HCT116 (cell line): ENCODE data around the gene SPPL2C. TPM values are rescaled to one million over a fixed set of nuclear protein-coding genes. Genes with fewer than 3 reads are reported as not detected.

Experiments used
- ATAC-seq: fragments of 200-7000 bp; cut with Tn5 transposase; 2 replicates; pipeline ENCODE4 v1.9.1; 2020; ENCODE audit warnings: mild to moderate bottlenecking, moderate library complexity
- BruUV-seq: library from RNA; stranded (reverse); fragments of 400-500 nt; replicated peaks from 2 replicates; lab custom pipeline; 2021; lab: Mats Ljungman, UMichigan
- CTCF ChIA-PET: fragments of 300-600 bp; sonication (Branson Sonifier 250); formaldehyde crosslinking; loops from one replicate; lab custom pipeline; 2021; ENCODE audit warnings: antibody characterized with exemption; lab: Charles Lee
- POLR2A ChIA-PET: fragments of 300-600, 350-600 bp; sonication (Branson Sonifier 250); formaldehyde crosslinking; loops from one replicate; lab custom pipeline; 2021; ENCODE audit warnings: antibody characterized with exemption; lab: Charles Lee
- RAD21 ChIA-PET, 2 experiments: fragments of 300-600 bp; sonication (Branson Sonifier 250); formaldehyde crosslinking; loops; one replicate each; lab custom pipeline; 2023; ENCODE audit warnings: low total read pairs in 2 of 2; ENCODE audit not compliant: uncharacterized antibody in 2 of 2, unreplicated experiment in 2 of 2, low non-redundant PET in 1 of 2; lab: Charles Lee
- DNase-seq: peaks from one replicate; pipeline ENCODE4 v3.0.0-alpha.2; 2010; ENCODE audit warnings: low read depth, low spot score
- H2AFZ ChIP-seq: fragments of 200-600 bp; shearing (Covaris generic), sonication (generic); 2 replicates; pipeline ENCODE4 v1.6.1; 2017; ENCODE audit warnings: low read depth, mixed run types, mixed read lengths, antibody characterized with exemption, low read length; ENCODE audit not compliant: poor library complexity, severe bottlenecking
- H3K27ac ChIP-seq: 2 replicates; pipeline ENCODE4 v1.5.1; 2012; ENCODE audit warnings: low read depth, low read length
- H3K27me3 ChIP-seq: fragments of 200-600 bp; sonication (generic); 2 replicates; pipeline ENCODE4 v1.6.1; 2016; ENCODE audit warnings: mixed run types, low read length, mixed read lengths; ENCODE audit not compliant: insufficient read depth
- H3K36me3 ChIP-seq, 2 experiments: fragments of 200-500 bp in 1 of 2; fragments of 200-600 bp in 1 of 2; sonication (Bioruptor generic) in 1 of 2; sonication (generic) in 1 of 2; 2 replicates each; pipeline versions ENCODE4 v1.5.1 to v1.6.1; 2014 to 2016; ENCODE audit warnings: low read length in 2 of 2, inconsistent platforms in 1 of 2, mixed read lengths in 1 of 2, mixed run types in 1 of 2; ENCODE audit not compliant: insufficient read depth in 2 of 2, control insufficient read depth in 1 of 2
- H3K4me1 ChIP-seq, 2 experiments: fragments of 200-600 bp in 1 of 2; sonication (generic) in 1 of 2; 2 replicates each; pipeline versions ENCODE4 v1.5.1 to v1.6.1; 2012 to 2017; ENCODE audit warnings: low read length in 2 of 2, inconsistent platforms in 1 of 2, mild to moderate bottlenecking in 1 of 2, mixed read lengths in 1 of 2, mixed run types in 1 of 2, moderate library complexity in 1 of 2; ENCODE audit not compliant: insufficient read depth in 2 of 2, control insufficient read depth in 1 of 2
- H3K4me2 ChIP-seq: fragments of 200-600 bp; sonication (generic); 2 replicates; pipeline ENCODE4 v1.6.1; 2017; ENCODE audit warnings: mixed run types, low read length, mixed read lengths
- H3K4me3 ChIP-seq, 2 experiments: fragments of 200-600 bp in 1 of 2; sonication (generic) in 1 of 2; replicated peaks in 1 of 2; 2 replicates each; pipeline ENCODE4 v1.5.1; 2011 to 2016; ENCODE audit warnings: low read length in 2 of 2, control low read depth in 1 of 2, low read depth in 1 of 2, mild to moderate bottlenecking in 1 of 2, mixed read lengths in 1 of 2, mixed run types in 1 of 2
- H3K79me2 ChIP-seq: fragments of 200-600 bp; sonication (generic); 2 replicates; pipeline ENCODE4 v1.6.1; 2017; ENCODE audit warnings: mild to moderate bottlenecking, mixed run types, low read length, moderate library complexity, mixed read lengths; ENCODE audit not compliant: insufficient read depth
- H3K9ac ChIP-seq: fragments of 200-600 bp; sonication (generic); 2 replicates; pipeline ENCODE4 v1.6.1; 2016; ENCODE audit warnings: low read length, mixed read lengths
- H3K9me2 ChIP-seq: fragments of 200-600 bp; sonication (generic), shearing (Covaris generic); 2 replicates; pipeline ENCODE4 v1.6.1; 2017; ENCODE audit warnings: mixed run types, mild to moderate bottlenecking, moderate library complexity; ENCODE audit not compliant: insufficient read depth
- H3K9me3 ChIP-seq, 2 experiments: fragments of 200-500 bp in 1 of 2; fragments of 200-600 bp in 1 of 2; sonication (Bioruptor generic) in 1 of 2; sonication (generic) in 1 of 2; 2 replicates each; pipeline ENCODE4 v1.6.1; 2014 to 2017; ENCODE audit warnings: low read length in 2 of 2, mixed read lengths in 2 of 2, inconsistent platforms in 1 of 2, low read depth in 1 of 2, mild to moderate bottlenecking in 1 of 2, mixed run types in 1 of 2, moderate library complexity in 1 of 2; ENCODE audit not compliant: control insufficient read depth in 1 of 2, insufficient read depth in 1 of 2
- H4K20me1 ChIP-seq: fragments of 200-600 bp; sonication (generic), shearing (Covaris generic); 2 replicates; pipeline ENCODE4 v1.6.1; 2017; ENCODE audit warnings: mixed run types, mild to moderate bottlenecking, moderate library complexity; ENCODE audit not compliant: insufficient read depth
- CBX3 ChIP-seq: IDR thresholded peaks from 2 replicates; pipeline ENCODE4 v1.6.1; 2012; ENCODE audit warnings: low read depth
- EZH2 ChIP-seq: fragments of 200-600 bp; sonication (generic); IDR thresholded peaks from 2 replicates; pipeline ENCODE4 v1.6.1; 2017; ENCODE audit warnings: antibody characterized with exemption, mixed run types
- EZH2phosphoT487 ChIP-seq: fragments of 200-600 bp; IDR thresholded peaks from 2 replicates; pipeline ENCODE4 v1.6.1; 2018; ENCODE audit warnings: antibody characterized with exemption, borderline replicate concordance
- FOSL1 ChIP-seq: IDR thresholded peaks from 2 replicates; pipeline ENCODE4 v1.6.1; 2012; ENCODE audit warnings: low read depth
- POLR2A ChIP-seq: IDR thresholded peaks from 2 replicates; pipeline ENCODE4 v1.7.0; 2011; ENCODE audit warnings: borderline replicate concordance; ENCODE audit not compliant: insufficient read depth, insufficient read length; ENCODE audit errors: extremely low read depth
- POLR2AphosphoS5 ChIP-seq: IDR thresholded peaks from 2 replicates; pipeline ENCODE4 v1.6.1; 2011; ENCODE audit warnings: mild to moderate bottlenecking, low read depth, low read length, moderate library complexity
- YY1 ChIP-seq: IDR thresholded peaks from 2 replicates; pipeline ENCODE4 v1.6.1; 2011; ENCODE audit warnings: low read length, low read depth, moderate library complexity, mild to moderate bottlenecking; ENCODE audit not compliant: insufficient replicate concordance; ENCODE audit errors: extremely low read depth
- ZFX ChIP-seq: fragments of 450-650 bp; IDR thresholded peaks from 2 replicates; pipeline ENCODE4 v1.6.1; 2017
- ZNF274 ChIP-seq: fragments of 200-500 bp; sonication (Bioruptor generic); IDR thresholded peaks from 2 replicates; pipeline ENCODE4 v1.6.1; 2014; ENCODE audit warnings: mild to moderate bottlenecking, low read depth, low read length, inconsistent platforms
- intact Hi-C: fragments of 100-400 bp; cut with micrococcal nuclease; formaldehyde crosslinking; loops from 2 replicates; pipeline ENCODE4 v1.10.0; 2022
- total RNA-seq: library from RNA; stranded (reverse); gene quantifications from one replicate; pipeline ENCODE4 v1.2.1, GENCODE V29; 2021; ENCODE audit not compliant: unreplicated experiment
- TF ChIP-seq, protein P1 (sequence below): IDR thresholded peaks from 2 replicates; pipeline ENCODE4 v1.6.1; 2011; ENCODE audit warnings: mild to moderate bottlenecking, low read length, moderate library complexity; ENCODE audit not compliant: insufficient replicate concordance; ENCODE audit errors: extremely low read depth
- TF ChIP-seq, protein P2 (sequence below): IDR thresholded peaks from 2 replicates; pipeline ENCODE4 v1.6.1; 2012

The SPPL2C gene
- total RNA-seq, 1 experiment from 2014 or later: not detected

DNA sequence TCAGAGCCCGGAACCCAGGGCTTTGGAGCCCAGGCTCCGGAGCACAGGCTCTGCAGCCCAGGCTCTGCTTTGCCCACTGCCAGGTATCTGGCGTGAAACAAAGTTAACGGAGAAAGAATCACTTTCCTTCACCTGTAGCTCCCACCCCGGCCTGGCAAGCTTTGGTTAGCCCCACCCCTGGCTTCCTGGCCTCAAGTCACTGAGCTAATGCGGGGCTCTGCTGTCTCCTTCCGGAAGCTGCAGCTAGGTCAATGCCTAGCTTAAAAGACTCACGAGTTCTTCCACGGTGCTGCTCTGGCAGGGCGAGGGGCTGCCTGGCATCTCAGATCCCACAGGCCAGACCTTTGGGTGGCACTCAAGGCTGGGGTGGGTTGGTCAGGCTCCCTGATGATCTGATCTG is 21.1 kb upstream of the SPPL2C start:
- Histone ChIP-seq H3K9me2 (no peaks in the 10 kb centered on the region), H3K9me3 (no peaks in the 10 kb centered on the region), H4K20me1 (no peaks in the 10 kb centered on the region), H3K9ac (no peak overlapping the region), H2AFZ (no peak overlapping the region), H3K4me3 (no peak overlapping the region), H3K27ac (no peak overlapping the region), H3K36me3 (no peaks in the 10 kb centered on the region), H3K4me2 (no peak overlapping the region), H3K4me1 (peaks cover 0 to 5% of the 10 kb centered on the region in 2 experiments; a peak in 2 of 4 replicates), H3K79me2 (no peaks in the 10 kb centered on the region), H3K27me3 (no peaks in the 10 kb centered on the region)
- ATAC-seq (no peak), DNase-seq (no peak)
- intact Hi-C loops: no loop called here
- no TSS peak for BruUV-seq
- POLR2A ChIA-PET: no interaction called here
- CTCF ChIA-PET: interaction anchor here (0.8 to 1.1 kb wide), 2 partner anchors 9 to 184 kb away, joined by 3 to 4 read pairs; no protein-coding TSS in a partner anchor
- RAD21 ChIA-PET: no interaction called here
- TF ChIP-seq ZNF274: no peak

DNA sequence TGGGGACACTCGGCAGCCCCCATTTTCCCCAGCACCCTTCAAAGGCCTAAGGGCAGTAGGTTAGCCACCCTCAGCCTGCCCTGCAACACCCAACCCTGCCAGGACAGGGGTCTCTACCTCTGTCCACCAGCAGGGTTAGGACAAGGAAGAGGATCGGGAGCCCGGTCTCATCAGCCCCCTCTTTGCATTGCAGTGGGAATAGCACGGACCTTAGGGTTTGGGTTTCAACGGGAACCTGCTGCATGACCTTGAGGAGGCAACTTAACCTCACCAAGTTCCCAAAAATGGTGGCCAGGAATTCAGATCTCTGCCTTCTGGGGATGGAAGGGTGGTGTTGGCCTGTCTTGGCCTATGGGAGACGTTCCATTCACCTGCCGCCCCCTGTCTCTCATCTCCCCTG is 20.2 kb upstream of the SPPL2C start:
- intact Hi-C loops: no loop called here
- no TSS peak for BruUV-seq
- H3K4me3 ChIP-seq: no peak overlapping the region
- peaks cover 0 to 5% of the 10 kb centered on the region in 2 experiments; a peak in 2 of 4 replicates for H3K4me1 ChIP-seq
- no peaks in the 10 kb centered on the region for H3K9me3 ChIP-seq
- no peaks in the 10 kb centered on the region for H3K9me2 ChIP-seq
- DNase-seq (no peak), ATAC-seq (no peak)
- TF ChIP-seq, protein P1, sequence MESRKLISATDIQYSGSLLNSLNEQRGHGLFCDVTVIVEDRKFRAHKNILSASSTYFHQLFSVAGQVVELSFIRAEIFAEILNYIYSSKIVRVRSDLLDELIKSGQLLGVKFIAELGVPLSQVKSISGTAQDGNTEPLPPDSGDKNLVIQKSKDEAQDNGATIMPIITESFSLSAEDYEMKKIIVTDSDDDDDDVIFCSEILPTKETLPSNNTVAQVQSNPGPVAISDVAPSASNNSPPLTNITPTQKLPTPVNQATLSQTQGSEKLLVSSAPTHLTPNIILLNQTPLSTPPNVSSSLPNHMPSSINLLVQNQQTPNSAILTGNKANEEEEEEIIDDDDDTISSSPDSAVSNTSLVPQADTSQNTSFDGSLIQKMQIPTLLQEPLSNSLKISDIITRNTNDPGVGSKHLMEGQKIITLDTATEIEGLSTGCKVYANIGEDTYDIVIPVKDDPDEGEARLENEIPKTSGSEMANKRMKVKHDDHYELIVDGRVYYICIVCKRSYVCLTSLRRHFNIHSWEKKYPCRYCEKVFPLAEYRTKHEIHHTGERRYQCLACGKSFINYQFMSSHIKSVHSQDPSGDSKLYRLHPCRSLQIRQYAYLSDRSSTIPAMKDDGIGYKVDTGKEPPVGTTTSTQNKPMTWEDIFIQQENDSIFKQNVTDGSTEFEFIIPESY: no peak
- TF ChIP-seq YY1: no peak
- no peak for TF ChIP-seq POLR2A
- no peak for TF ChIP-seq FOSL1
- TF ChIP-seq EZH2phosphoT487: no peak
- no peak for TF ChIP-seq EZH2
- no peak for TF ChIP-seq CBX3
- no peak for TF ChIP-seq ZFX
- TF ChIP-seq POLR2AphosphoS5: no peak
- TF ChIP-seq, protein P2, sequence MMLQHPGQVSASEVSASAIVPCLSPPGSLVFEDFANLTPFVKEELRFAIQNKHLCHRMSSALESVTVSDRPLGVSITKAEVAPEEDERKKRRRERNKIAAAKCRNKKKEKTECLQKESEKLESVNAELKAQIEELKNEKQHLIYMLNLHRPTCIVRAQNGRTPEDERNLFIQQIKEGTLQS: no peak
- no peaks in the 10 kb centered on the region for H4K20me1 ChIP-seq
- POLR2A ChIA-PET: no interaction called here
- CTCF ChIA-PET: no interaction called here
- no peak overlapping the region for H3K4me2 ChIP-seq
- no peak overlapping the region for H3K9ac ChIP-seq
- H3K36me3 ChIP-seq: no peaks in the 10 kb centered on the region
- RAD21 ChIA-PET: no interaction called here
- no peaks in the 10 kb centered on the region for H3K27me3 ChIP-seq
- H3K79me2 ChIP-seq: no peaks in the 10 kb centered on the region
- H2AFZ ChIP-seq: no peak overlapping the region
- no peak overlapping the region for H3K27ac ChIP-seq
